Fibroblast of the aortic adventitia (primary cell): Measurements from ENCODE around the gene FRMD3. TPM values are rescaled to one million over a fixed set of nuclear protein-coding genes. Genes with fewer than 3 reads are reported as not detected.
"Not testable (repeated sequence)": the region's sequence is repeated elsewhere in the genome, so short reads cannot be mapped to it uniquely, and the experiment has no call there.

Experiments
- DNase-seq: peaks from one replicate; pipeline ENCODE4 v3.0.0-alpha.2; 2010; ENCODE audit warnings: low read depth
- H3K4me3 ChIP-seq: 2 replicates; pipeline ENCODE4 v1.5.1; 2011; ENCODE audit warnings: low read depth, mild to moderate bottlenecking, control low read depth, low read length, moderate library complexity
- total RNA-seq: library from RNA; depleted of rRNA; stranded (reverse); fragments of >200 nt; gene quantifications from 2 replicates; pipeline ENCODE4 v1.2.3, GENCODE V29; 2012; ENCODE audit warnings: low replicate concordance
- TF ChIP-seq, protein P1 (sequence below): IDR thresholded peaks from 2 replicates; pipeline ENCODE4 v1.5.1; 2011; ENCODE audit warnings: mild to moderate bottlenecking, low read length, control low read depth, inconsistent platforms; ENCODE audit not compliant: insufficient read depth

The FRMD3 gene
- total RNA-seq, 1 donor: 4.8 TPM

- TF ChIP-seq, protein P1, sequence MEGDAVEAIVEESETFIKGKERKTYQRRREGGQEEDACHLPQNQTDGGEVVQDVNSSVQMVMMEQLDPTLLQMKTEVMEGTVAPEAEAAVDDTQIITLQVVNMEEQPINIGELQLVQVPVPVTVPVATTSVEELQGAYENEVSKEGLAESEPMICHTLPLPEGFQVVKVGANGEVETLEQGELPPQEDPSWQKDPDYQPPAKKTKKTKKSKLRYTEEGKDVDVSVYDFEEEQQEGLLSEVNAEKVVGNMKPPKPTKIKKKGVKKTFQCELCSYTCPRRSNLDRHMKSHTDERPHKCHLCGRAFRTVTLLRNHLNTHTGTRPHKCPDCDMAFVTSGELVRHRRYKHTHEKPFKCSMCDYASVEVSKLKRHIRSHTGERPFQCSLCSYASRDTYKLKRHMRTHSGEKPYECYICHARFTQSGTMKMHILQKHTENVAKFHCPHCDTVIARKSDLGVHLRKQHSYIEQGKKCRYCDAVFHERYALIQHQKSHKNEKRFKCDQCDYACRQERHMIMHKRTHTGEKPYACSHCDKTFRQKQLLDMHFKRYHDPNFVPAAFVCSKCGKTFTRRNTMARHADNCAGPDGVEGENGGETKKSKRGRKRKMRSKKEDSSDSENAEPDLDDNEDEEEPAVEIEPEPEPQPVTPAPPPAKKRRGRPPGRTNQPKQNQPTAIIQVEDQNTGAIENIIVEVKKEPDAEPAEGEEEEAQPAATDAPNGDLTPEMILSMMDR: no peak
- no peak for DNase-seq
- no peak overlapping the region for H3K4me3 ChIP-seq
Measured at GRCh38 chr9:83526901-83527300, 11.3 kb downstream of the FRMD3 start.

DNA sequence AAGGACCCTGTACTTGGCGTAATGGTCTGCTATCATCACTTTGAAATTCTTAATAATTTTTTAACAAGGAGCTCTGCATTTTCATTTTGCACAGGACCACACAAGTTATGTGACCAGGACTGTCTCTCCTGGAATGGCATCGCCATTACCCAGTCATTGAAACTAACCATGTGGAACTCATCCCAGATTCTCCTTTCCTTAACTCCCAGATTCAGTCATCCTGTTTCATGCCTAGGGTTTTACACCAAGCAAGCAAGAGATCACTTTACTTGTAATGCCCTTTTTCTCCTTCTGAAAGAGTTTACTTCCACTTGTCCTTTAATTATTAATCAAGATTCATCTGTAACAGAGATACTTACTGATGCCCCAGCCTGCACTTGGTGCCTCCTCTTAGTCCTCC lies 12.0 kb downstream of the FRMD3 start:
- H3K4me3 ChIP-seq: no peak overlapping the region
- TF ChIP-seq, protein P1: no peak
- no peak for DNase-seq

DNA sequence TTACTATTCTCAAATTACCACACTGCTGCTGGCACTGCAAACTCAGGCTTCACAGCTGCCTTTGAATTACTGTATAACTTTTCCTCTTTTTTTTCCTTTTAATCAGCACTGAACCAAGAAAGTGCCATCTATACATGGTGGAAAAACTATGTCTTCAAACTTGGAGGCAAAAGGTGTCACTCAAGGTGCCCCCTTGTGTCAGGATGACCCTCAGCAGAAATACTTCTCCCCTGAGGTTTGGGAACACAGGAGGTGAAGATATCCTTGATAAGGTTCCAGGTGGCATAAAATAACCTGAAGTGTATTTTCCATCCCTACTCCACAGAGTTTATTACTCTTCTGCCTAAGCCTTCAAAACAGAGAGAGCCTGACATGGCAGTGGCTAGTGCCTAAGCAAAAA lies 14.5 kb downstream of the FRMD3 start:
- DNase-seq: no peak
- no peak overlapping the region for H3K4me3 ChIP-seq
- TF ChIP-seq, protein P1: no peak

- no peak for DNase-seq
- no peak overlapping the region for H3K4me3 ChIP-seq
- TF ChIP-seq, protein P1: no peak
Measured at GRCh38 chr9:83521411-83521810, 16.8 kb downstream of the FRMD3 start.

- DNase-seq: no peak
- TF ChIP-seq, protein P1: no peak
- no peak overlapping the region for H3K4me3 ChIP-seq
Measured at GRCh38 chr9:83521011-83521410, 17.2 kb downstream of the FRMD3 start.

GRCh38 chr9:83520292-83520691 lies 17.9 kb downstream of the FRMD3 start:
- DNase-seq: no peak
- TF ChIP-seq, protein P1: no peak

GRCh38 chr9:83517980-83518379 lies 20.2 kb downstream of the FRMD3 start:
- DNase-seq, H3K4me3 ChIP-seq: not testable (repeated sequence)

More at GRCh38 chr9:83520292-83520691, 17.9 kb downstream of the FRMD3 start:
- H3K4me3 ChIP-seq: no peak overlapping the region
